HG02642 (cell line): ENCODE measurements around the gene BPI.
"Not testable (repeated sequence)": the region's sequence is repeated elsewhere in the genome, so short reads cannot be mapped to it uniquely, and the experiment has no call there.

Experiments
- ATAC-seq: cut with Tn5 transposase; IDR thresholded peaks from one replicate; pipeline ENCODE4 v1.9.1; 2021; ENCODE audit warnings: mild to moderate bottlenecking; ENCODE audit not compliant: unreplicated experiment, poor library complexity

Gene BPI

GRCh38 chr20:38303908-38304379 is at the start of gene BPI:
TSS of gene BPI (plus strand) at chr20:38304156. CDS start at chr20:38304224, 68 bp downstream.
- ATAC-seq: no peak

GRCh38 chr20:38254621-38255020 is 49.3 kb upstream of the BPI start:
- ATAC-seq: not testable (repeated sequence)

- ATAC-seq: no peak
Measured at GRCh38 chr20:38255393-38255792, 48.6 kb upstream of the BPI start.

GRCh38 chr20:38256021-38256420 is 47.9 kb upstream of the BPI start:
- ATAC-seq: no peak

GRCh38 chr20:38256966-38257365 is 47.0 kb upstream of the BPI start:
- ATAC-seq: no peak

DNA sequence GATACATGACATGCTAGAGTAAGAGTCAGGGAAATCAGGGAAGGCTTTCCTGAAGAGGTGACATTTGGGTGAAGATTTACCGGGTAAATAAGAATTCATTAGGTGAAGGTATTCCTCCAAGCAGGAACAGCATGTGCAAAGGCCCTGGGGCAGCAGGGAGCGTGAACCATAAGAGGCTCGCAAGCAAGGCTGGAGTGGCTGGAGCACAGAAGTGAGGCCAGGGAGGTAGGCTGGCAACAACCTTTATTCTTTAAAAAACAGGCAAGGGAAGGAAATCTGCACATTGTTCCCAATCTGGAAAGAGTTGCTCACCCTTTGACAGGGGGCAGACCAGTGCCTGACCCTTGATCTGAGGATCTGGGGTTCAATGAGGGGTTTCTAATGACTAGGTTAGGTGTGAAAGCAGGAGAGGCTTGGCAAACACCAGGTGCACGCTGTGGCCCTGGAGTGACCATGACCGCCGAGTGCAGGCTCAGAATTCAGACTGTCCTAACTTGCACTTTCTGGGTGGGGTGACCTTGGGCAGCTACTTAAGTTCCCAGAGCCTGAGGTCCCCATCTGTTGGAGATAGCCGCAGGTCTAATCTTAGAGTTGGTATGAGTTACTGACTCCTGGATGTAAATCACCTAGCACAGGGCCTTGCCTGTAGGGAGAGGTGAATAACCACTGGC is 45.3 kb upstream of the BPI start:
- ATAC-seq: no peak

- no peak for ATAC-seq
Measured at GRCh38 chr20:38260025-38260377, 44.0 kb upstream of the BPI start.

GRCh38 chr20:38260378-38261053 is 43.4 kb upstream of the BPI start, which contains the start of gene KIAA1755:
TSS of gene KIAA1755 (minus strand) at chr20:38260735. CDS start at chr20:38260500, 235 bp downstream.
- ATAC-seq: no peak

DNA sequence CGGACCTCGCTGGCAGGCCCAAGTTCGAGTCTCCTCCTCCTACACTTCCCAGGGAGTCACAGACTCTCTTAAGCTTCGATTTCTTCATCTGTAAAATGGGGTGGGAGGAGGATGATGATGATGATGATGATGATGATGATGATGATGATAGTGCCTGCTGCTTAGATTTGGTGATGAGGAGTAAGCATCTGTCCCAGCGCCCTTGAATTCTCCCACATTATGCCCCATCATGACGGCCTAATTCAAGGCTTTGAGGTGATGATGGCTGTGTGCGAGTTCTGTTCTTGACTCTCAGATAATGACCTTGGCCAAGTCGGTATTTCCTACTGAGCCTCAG is 42.9 kb upstream of the BPI start:
- no peak for ATAC-seq

DNA sequence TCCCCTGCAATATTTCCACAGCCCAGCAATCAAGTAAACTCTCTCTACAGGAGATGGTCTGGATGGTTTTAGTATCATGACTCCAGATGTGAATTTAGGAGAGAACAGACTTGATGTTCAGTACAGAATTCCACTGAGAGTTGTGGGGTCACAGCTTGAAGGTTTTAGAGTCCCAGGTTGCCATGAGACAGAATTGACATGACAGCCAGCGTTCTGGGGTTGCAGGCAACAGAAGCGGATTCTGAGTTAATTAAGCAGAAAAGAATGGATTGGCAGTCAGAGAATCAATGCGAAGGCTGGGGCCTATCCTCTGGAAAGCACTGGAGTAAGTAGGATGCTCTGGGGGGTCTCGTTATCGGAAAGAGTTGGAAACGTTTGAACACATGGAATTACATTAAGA is 41.0 kb upstream of the BPI start:
- no peak for ATAC-seq

DNA sequence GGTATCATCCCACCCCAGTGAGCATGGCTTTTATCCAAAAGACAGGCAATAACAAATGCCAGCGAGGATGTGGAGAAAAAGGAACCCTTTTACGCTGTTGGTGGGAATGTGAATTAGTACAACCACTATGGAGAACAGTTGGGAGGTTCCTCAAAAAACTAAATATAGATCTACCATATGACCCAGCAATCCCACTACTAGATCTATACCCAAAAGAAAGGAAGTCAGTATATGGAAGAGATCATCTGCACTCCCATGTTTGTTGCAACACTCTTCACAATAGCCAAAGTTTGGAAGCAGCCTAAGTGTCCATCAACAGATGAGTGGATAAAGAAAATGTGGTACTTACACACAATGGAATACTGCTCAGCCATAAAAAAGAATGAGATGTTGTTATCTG is 37.5 kb upstream of the BPI start:
- no peak for ATAC-seq

- no peak for ATAC-seq
Measured at GRCh38 chr20:38267296-38267695, 36.7 kb upstream of the BPI start.

GRCh38 chr20:38267901-38268514 is 35.9 kb upstream of the BPI start:
- no peak for ATAC-seq

- no peak for ATAC-seq
Measured at GRCh38 chr20:38269040-38269439, 34.9 kb upstream of the BPI start.

GRCh38 chr20:38269715-38270114 is 34.2 kb upstream of the BPI start:
- no peak for ATAC-seq

GRCh38 chr20:38270869-38271605 is 32.9 kb upstream of the BPI start:
- no peak for ATAC-seq

DNA sequence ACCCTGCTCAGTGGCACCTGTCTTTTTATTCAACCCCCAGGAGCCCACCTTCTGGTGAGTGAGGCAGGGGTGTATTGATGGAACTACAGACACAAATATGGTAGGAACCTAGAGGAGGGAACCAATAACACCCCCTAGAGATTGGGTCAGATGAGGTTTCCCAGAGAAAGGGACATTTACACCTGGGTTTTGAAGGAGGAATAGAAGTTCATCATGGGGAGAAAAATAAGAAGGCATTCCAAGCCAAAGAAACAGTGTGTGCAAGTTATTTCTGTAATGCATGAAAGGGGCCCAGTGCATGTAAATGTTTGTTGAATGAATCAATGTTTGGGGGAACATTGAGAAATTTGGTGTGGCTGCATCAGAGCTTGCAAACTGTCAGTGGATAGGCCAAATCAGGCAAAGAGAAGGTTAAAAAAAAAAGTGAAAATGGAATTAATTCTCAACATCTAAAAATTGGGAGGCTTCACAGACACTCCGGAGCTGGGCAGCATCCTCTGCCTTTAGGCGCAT is 32.3 kb upstream of the BPI start:
- no peak for ATAC-seq

DNA sequence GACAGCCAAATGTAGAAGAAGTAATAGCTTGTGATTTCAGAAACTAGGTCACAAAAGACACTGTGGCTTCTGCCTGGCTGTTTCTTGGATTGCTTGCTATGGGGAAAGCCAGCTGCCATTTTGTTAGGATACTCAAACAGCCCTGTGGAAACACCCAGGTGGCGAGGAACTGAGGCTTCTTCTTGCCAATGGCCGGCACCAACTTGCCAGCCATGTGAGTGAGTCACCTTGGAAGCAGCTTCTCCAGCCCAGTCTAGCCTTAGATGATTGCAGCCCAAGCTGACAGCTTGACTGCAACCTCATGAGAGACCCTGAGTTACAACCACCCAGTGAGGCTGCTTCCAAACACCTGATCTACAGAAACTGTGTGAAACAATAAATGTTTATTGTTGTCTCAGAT is 31.6 kb upstream of the BPI start:
- ATAC-seq: no peak

DNA sequence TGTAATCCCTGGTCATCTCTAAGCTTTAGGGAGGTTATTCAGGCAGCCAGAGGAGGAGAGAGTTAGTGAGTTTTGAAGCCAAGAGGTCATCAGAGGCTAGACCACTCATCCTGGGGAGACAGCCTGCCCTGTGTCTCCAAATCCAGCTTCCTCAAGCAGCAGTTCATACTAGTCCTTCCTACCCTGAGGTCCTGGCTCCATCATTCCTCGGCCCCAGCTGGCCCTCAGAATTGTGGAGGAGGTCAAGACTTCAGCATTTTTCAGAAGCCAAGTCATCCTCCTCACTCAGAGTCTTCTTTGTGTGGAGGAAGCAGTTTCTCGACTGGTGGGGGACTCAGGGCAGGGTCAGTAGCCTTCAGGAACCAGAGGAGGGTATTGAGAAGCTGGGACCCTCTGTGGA is 31.0 kb upstream of the BPI start:
- ATAC-seq: no peak

- no peak for ATAC-seq
Measured at GRCh38 chr20:38275815-38276550, 28.0 kb upstream of the BPI start.
